Lower lobe of right lung (tissue), 2 donors: ENCODE data around the gene PPP1R17. TPM values are rescaled to one million over a fixed set of nuclear protein-coding genes. Genes with fewer than 3 reads are reported as not detected.

ENCODE experiments used
- ATAC-seq, 2 donors: fragments of 200-7000 bp; cut with Tn5 transposase; one replicate each; pipeline ENCODE4 v1.9.1; 2020 to 2022; ENCODE audit warnings: mild to moderate bottlenecking in 2 of 2, moderate library complexity in 2 of 2
- DNase-seq: peaks from one replicate; pipeline ENCODE4 v3.0.0-alpha.2; 2020
- H3K27ac ChIP-seq: fragments of 200-600 bp; one replicate; pipeline ENCODE4 v1.8.0; 2022
- H3K27me3 ChIP-seq: fragments of 200-600 bp; one replicate; pipeline ENCODE4 v1.8.0; 2022; ENCODE audit warnings: low read depth
- H3K36me3 ChIP-seq: fragments of 200-600 bp; one replicate; pipeline ENCODE4 v1.8.0; 2022; ENCODE audit warnings: mild to moderate bottlenecking
- H3K4me1 ChIP-seq: fragments of 200-600 bp; one replicate; pipeline ENCODE4 v1.8.0; 2022
- H3K4me3 ChIP-seq: fragments of 200-600 bp; one replicate; pipeline ENCODE4 v1.8.0; 2022; ENCODE audit warnings: mild to moderate bottlenecking
- H3K9me3 ChIP-seq: fragments of 200-600 bp; one replicate; pipeline ENCODE4 v1.8.0; 2022
- intact Hi-C: fragments of 100-400 bp; cut with DNase I; formaldehyde crosslinking; loops from one replicate; pipeline ENCODE4 v1.11.0; 2022
- total RNA-seq: library from RNA; stranded (reverse); fragmentation: NEBNext Ultra II Directional; extraction: Animal tissue kit (Norgen Biotek cat#: 25700); gene quantifications from one replicate; pipeline ENCODE4 v1.2.1, GENCODE V29; 2021
- TF ChIP-seq, protein P1 (sequence below): fragments of 200-600 bp; IDR thresholded peaks from one replicate; pipeline ENCODE4 v1.8.0; 2022; ENCODE audit warnings: antibody characterized with exemption, mild to moderate bottlenecking
- donor health status: DM: no; HTN: yes; CAD: no; lungs with severe emphysema.

PPP1R17 gene
- total RNA-seq, 1 donor from 2014 or later: not detected

DNA sequence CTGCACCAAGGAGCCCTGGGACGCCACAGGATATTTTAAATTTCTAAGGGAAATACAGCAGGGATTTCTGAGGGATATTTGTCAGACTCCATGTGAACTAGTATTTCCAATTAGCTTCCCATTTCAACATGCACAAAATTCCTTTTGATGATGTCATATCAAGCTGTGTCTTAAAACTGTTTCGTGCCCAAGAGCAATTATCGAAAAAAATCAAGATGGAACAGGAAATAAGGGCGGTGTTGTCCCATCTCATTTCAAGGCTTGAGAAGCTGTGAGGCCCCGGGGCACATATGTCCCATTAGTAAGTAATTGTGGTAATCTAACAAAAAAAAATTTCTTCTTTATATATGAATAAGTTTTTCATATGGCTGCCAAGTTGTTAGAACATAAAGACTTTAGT is 47.4 kb downstream of the PPP1R17 start:
- Histone ChIP-seq H3K27ac (no peak overlapping the region), H3K4me1 (no peaks in the 10 kb centered on the region), H3K4me3 (no peak overlapping the region), H3K27me3 (no peaks in the 10 kb centered on the region), H3K36me3 (no peaks in the 10 kb centered on the region), H3K9me3 (no peaks in the 10 kb centered on the region)
- DNase-seq (no peak), ATAC-seq (no peak)
- intact Hi-C loops: no loop called here
- TF ChIP-seq, protein P1, sequence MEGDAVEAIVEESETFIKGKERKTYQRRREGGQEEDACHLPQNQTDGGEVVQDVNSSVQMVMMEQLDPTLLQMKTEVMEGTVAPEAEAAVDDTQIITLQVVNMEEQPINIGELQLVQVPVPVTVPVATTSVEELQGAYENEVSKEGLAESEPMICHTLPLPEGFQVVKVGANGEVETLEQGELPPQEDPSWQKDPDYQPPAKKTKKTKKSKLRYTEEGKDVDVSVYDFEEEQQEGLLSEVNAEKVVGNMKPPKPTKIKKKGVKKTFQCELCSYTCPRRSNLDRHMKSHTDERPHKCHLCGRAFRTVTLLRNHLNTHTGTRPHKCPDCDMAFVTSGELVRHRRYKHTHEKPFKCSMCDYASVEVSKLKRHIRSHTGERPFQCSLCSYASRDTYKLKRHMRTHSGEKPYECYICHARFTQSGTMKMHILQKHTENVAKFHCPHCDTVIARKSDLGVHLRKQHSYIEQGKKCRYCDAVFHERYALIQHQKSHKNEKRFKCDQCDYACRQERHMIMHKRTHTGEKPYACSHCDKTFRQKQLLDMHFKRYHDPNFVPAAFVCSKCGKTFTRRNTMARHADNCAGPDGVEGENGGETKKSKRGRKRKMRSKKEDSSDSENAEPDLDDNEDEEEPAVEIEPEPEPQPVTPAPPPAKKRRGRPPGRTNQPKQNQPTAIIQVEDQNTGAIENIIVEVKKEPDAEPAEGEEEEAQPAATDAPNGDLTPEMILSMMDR: no peak

DNA sequence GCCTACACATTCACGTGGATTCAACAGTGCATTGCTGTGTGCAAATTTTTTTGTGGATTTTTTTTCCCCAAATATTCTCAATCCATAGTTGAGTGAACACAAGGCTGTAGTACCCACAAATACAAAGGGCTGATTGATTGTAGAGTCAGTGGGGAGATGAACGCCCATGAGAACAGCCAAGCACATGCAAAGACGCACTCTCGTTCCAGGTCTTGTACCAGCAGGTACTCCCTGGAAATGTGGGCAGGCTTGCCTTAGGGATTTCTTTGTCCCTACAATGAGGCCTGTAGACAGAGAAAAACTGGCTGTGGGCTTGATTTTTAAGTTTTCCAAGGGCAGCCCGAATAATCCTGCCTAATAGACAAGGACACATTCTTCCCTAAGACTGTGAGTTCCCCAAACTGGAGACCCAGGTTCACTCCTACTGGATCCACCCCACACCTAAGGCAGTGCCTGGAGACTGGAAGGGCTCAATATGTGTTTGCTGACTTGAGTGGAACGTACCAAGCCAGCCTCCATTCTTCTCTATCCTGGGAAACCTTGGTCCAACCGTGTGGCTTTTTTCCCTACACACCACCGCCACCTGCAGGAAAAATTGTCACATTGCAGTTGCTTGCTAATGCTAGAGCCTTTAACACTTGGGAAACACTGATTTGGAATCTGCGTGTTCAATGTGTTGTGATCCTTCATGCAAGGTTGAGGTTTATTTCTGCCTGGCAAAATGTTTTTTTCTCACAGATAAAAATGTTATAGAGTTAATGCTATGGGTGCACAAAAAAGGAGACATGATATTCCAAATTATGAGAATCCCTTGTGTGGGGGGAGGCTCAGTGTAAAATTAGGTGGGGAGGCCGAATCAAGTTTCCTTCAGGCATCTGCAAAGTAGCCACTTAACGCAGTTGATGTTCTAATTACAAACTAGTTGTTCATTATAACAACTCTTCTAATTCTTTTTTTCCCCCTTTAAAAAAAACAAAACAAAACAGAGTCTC is 49.3 kb downstream of the PPP1R17 start:
- Histone ChIP-seq H3K4me1 (no peaks in the 10 kb centered on the region), H3K4me3 (no peak overlapping the region), H3K27ac (no peak overlapping the region), H3K36me3 (no peaks in the 10 kb centered on the region), H3K9me3 (no peaks in the 10 kb centered on the region), H3K27me3 (no peaks in the 10 kb centered on the region)
- ATAC-seq: peak; percentile 82 to 85
- intact Hi-C loops: no loop called here
- no peak for DNase-seq
- TF ChIP-seq, protein P1: peak; percentile 88

DNA sequence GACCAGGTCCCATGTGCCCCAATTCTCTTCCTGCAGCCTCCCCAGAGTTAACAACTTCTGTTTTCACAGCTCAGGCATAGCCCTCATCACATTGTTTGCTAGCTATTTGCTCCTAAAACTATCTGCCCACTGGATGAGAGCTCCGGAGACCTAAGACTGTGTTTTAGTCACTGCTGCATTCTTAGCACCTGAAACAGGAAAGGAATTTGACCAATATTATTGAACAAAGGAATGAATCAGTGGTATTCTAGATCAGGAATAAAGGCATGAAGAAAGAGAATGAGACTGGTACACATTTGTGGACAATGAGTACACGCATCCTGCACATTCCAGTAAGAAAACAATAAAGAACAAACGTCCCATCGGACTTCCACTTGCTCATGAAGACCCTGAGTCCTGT is 54.8 kb downstream of the PPP1R17 start:
- H3K9me3 ChIP-seq: no peaks in the 10 kb centered on the region
- no peaks in the 10 kb centered on the region for H3K27me3 ChIP-seq
- H3K36me3 ChIP-seq: no peaks in the 10 kb centered on the region
- H3K27ac ChIP-seq: no peak overlapping the region
- no peak for DNase-seq
- TF ChIP-seq, protein P1: no peak
- no peaks in the 10 kb centered on the region for H3K4me1 ChIP-seq
- H3K4me3 ChIP-seq: no peak overlapping the region
- intact Hi-C loops: no loop called here
- no peak for ATAC-seq

DNA sequence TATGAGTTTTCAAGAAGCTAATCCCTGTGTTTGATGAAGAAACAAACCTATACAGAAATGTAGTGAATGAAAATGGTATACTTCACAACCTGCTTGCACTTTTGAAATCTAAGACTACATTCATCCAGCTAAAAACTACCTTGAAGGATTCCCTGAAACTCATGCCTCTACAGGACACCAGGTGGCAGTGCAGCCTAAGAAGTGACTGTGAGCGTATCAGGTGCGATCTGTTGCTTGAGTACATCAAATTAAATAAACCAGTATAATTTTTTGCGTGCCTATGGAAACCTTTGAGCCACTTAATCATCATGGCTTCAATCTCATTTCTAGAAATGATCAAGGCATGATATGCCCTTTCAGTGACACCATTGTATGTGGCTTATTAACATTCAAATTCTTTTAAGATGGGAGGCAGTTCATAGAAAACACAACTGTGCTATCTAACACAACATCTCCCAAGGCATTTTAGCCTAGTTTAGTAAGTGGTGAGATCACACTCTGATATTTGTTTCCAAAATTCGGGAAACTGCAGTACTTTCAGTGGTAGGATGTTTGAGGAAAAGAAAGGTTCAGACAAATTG is 57.4 kb downstream of the PPP1R17 start:
- Histone ChIP-seq H3K27me3 (no peaks in the 10 kb centered on the region), H3K4me1 (no peaks in the 10 kb centered on the region), H3K27ac (no peak overlapping the region), H3K4me3 (no peak overlapping the region), H3K36me3 (no peaks in the 10 kb centered on the region), H3K9me3 (no peaks in the 10 kb centered on the region)
- DNase-seq: peak; percentile 56
- intact Hi-C loops: no loop called here
- peak; percentile 71 to 72 for ATAC-seq
- TF ChIP-seq, protein P1: peak; percentile 85

DNA sequence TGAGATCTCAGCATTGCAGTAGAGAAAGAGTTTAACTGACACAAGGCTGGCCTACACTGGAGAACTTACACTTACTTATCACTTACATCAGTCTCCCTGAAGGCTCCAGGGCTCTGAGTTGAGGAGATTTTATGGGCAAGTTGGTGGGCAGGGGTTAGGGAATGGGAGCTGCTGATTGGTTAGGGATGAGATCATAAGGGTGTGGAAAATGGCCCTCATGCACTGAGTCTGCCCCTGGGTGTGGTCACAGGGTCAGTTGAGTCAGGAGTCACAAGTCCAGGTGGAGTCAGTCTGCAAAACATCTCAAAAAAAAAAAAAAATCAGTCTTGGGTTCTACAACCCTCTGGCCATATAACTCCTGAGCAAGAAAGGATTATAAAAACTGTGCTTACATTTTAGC is 60.5 kb downstream of the PPP1R17 start:
- DNase-seq (no peak), ATAC-seq (no peak)
- no peaks in the 10 kb centered on the region for H3K36me3 ChIP-seq
- no peaks in the 10 kb centered on the region for H3K4me1 ChIP-seq
- TF ChIP-seq, protein P1: no peak
- intact Hi-C loops: no loop called here
- H3K27me3 ChIP-seq: no peaks in the 10 kb centered on the region
- no peak overlapping the region for H3K27ac ChIP-seq
- H3K4me3 ChIP-seq: no peak overlapping the region
- no peaks in the 10 kb centered on the region for H3K9me3 ChIP-seq
